ENCODE data around the gene EPB41.

DNA sequence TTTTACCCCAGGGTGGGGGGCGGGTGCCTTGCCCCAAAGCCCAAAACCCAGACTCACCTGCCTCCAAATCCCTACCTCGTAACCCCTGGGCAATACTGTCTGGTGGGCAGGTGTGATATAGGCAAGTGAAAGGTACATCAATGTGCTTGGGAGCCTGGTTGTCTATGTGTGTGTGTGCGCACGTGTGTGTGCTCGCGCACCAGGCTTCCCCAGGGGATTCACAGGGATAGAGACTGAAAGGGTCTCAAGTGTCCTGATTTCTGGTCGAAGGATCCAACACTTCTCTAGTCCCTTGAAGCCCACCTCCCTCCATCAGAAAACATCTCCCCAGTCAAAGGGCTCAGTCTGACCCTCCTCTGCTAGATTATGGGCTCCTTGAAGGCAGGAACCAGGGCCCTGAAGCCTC is 28.9 kb upstream of the EPB41 start:
- TF ChIP-seq SP1 (IDR thresholded peaks at IDR 0.05) (no peak), FOXM1 (IDR thresholded peaks at IDR 0.05; ENCODE audit: borderline replicate concordance) (no peak), FOXK2 (IDR thresholded peaks at IDR 0.05) (no peak), BHLHE40 (IDR thresholded peaks at IDR 0.05; ENCODE audit: borderline replicate concordance) (no peak), ARNT (IDR thresholded peaks at IDR 0.05) (no peak), FOXA1 (IDR thresholded peaks at IDR 0.05) (no peak), SUZ12 (IDR thresholded peaks at IDR 0.05) (no peak)
- TF ChIP-seq, protein P1, sequence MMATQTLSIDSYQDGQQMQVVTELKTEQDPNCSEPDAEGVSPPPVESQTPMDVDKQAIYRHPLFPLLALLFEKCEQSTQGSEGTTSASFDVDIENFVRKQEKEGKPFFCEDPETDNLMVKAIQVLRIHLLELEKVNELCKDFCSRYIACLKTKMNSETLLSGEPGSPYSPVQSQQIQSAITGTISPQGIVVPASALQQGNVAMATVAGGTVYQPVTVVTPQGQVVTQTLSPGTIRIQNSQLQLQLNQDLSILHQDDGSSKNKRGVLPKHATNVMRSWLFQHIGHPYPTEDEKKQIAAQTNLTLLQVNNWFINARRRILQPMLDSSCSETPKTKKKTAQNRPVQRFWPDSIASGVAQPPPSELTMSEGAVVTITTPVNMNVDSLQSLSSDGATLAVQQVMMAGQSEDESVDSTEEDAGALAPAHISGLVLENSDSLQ (IDR thresholded peaks at IDR 0.05): no peak
